Glutamatergic neuron (in vitro differentiated cells): ENCODE measurements around the gene EXPH5. TPM values are rescaled to one million over a fixed set of nuclear protein-coding genes. Genes with fewer than 3 reads are reported as not detected.
"Not testable (repeated sequence)": the region's sequence is repeated elsewhere in the genome, so short reads cannot be mapped to it uniquely, and the experiment has no call there.

Experiments
- DNase-seq: peaks from one replicate; pipeline ENCODE4 v3.0.0; 2022
- H3K27ac Mint-ChIP-seq: one replicate; pipeline ENCODE4 v1.8.0; 2020; ENCODE audit warnings: mild to moderate bottlenecking, mixed read lengths, inconsistent platforms; ENCODE audit not compliant: unreplicated experiment
- H3K27me3 Mint-ChIP-seq: one replicate; pipeline ENCODE4 v1.8.0; 2020; ENCODE audit warnings: mild to moderate bottlenecking, moderate library complexity, mixed read lengths, inconsistent platforms; ENCODE audit not compliant: unreplicated experiment
- H3K36me3 Mint-ChIP-seq: one replicate; pipeline ENCODE4 v1.8.0; 2020; ENCODE audit warnings: mild to moderate bottlenecking, mixed read lengths, inconsistent platforms; ENCODE audit not compliant: unreplicated experiment
- H3K4me1 Mint-ChIP-seq: one replicate; pipeline ENCODE4 v1.8.0; 2020; ENCODE audit warnings: mild to moderate bottlenecking, low read depth, mixed read lengths, inconsistent platforms; ENCODE audit not compliant: unreplicated experiment
- H3K4me3 Mint-ChIP-seq: one replicate; pipeline ENCODE4 v1.8.0; 2020; ENCODE audit warnings: mild to moderate bottlenecking, mixed read lengths, inconsistent platforms; ENCODE audit not compliant: unreplicated experiment
- H3K9me3 Mint-ChIP-seq: one replicate; pipeline ENCODE4 v1.8.0; 2020; ENCODE audit warnings: mild to moderate bottlenecking, moderate library complexity, mixed read lengths, inconsistent platforms; ENCODE audit not compliant: unreplicated experiment
- total RNA-seq: library from RNA; stranded (reverse); fragmentation: NEBNext Ultra II Directional; extraction: Animal tissue kit (Norgen Biotek cat#: 25700); gene quantifications from one replicate; pipeline ENCODE4 v1.2.1, GENCODE V29; 2021; ENCODE audit not compliant: unreplicated experiment
- TF ChIP-seq, protein P1 (sequence below): fragments of 200-600 bp; sonication (generic); IDR thresholded peaks from one replicate; pipeline ENCODE4 v1.5.0; 2021; ENCODE audit not compliant: partially characterized antibody, unreplicated experiment

The EXPH5 gene
- total RNA-seq, 1 donor from 2014 or later = 0.44 TPM

DNA sequence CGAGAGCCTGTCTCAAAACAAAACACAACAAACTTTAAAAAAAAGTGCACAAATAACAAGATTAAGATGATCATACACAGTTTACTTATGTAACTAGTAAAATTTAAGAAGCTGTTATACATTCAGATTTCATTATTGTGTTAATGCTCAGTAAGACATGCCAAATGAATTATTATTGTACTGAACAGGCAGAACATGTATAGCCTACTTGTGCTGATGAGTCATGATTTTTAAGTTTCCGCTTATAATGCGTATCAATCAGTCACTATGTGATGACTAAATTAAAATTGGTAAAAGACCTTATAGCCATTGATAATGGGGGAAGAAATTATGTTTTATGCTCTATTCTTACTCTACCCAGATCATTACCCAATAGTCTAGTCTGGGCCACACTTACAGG, 20.5 kb upstream of the EXPH5 start:
- H3K4me1 Mint-ChIP-seq = no peaks in the 10 kb centered on the region
- DNase-seq = no peak
- no peak overlapping the region for H3K27ac Mint-ChIP-seq
- H3K9me3 Mint-ChIP-seq = no peaks in the 10 kb centered on the region
- no peak overlapping the region for H3K4me3 Mint-ChIP-seq
- no peaks in the 10 kb centered on the region for H3K36me3 Mint-ChIP-seq
- TF ChIP-seq, protein P1, sequence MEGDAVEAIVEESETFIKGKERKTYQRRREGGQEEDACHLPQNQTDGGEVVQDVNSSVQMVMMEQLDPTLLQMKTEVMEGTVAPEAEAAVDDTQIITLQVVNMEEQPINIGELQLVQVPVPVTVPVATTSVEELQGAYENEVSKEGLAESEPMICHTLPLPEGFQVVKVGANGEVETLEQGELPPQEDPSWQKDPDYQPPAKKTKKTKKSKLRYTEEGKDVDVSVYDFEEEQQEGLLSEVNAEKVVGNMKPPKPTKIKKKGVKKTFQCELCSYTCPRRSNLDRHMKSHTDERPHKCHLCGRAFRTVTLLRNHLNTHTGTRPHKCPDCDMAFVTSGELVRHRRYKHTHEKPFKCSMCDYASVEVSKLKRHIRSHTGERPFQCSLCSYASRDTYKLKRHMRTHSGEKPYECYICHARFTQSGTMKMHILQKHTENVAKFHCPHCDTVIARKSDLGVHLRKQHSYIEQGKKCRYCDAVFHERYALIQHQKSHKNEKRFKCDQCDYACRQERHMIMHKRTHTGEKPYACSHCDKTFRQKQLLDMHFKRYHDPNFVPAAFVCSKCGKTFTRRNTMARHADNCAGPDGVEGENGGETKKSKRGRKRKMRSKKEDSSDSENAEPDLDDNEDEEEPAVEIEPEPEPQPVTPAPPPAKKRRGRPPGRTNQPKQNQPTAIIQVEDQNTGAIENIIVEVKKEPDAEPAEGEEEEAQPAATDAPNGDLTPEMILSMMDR = no peak
- no peaks in the 10 kb centered on the region for H3K27me3 Mint-ChIP-seq

DNA sequence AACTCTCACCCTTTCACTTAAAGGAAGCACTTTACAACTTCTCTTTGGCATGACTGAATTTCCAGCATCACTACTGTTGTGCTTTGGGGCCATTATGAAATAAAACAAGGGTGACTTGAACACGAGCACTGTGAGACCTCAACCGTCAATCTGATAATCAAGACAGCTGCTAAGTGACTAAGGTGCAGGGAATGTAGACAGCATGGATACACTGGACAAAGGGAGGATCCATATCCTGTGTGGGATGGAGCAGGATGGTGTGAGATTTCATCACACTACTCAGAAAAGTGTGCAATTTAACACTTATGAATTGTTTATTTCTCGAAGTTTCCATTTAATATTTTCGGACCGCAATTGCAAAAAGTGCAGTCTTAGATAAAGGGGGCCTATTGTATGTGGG, 16.1 kb upstream of the EXPH5 start:
- peaks cover 3% of the 10 kb centered on the region for H3K27me3 Mint-ChIP-seq
- no peak overlapping the region for H3K27ac Mint-ChIP-seq
- H3K4me1 Mint-ChIP-seq = no peaks in the 10 kb centered on the region
- no peak for DNase-seq
- H3K9me3 Mint-ChIP-seq = no peaks in the 10 kb centered on the region
- H3K36me3 Mint-ChIP-seq = peaks cover 1% of the 10 kb centered on the region
- TF ChIP-seq, protein P1 = no peak
- H3K4me3 Mint-ChIP-seq = no peak overlapping the region

GRCh38 chr11:108608548-108608947, 15.0 kb upstream of the EXPH5 start:
- TF ChIP-seq, protein P1 = no peak
- Mint-ChIP-seq H3K27me3 (peaks cover 5% of the 10 kb centered on the region), H3K27ac (no peak overlapping the region), H3K36me3 (peaks cover 4% of the 10 kb centered on the region), H3K9me3 (no peaks in the 10 kb centered on the region), H3K4me1 (no peaks in the 10 kb centered on the region), H3K4me3 (no peak overlapping the region)
- DNase-seq = no peak

DNA sequence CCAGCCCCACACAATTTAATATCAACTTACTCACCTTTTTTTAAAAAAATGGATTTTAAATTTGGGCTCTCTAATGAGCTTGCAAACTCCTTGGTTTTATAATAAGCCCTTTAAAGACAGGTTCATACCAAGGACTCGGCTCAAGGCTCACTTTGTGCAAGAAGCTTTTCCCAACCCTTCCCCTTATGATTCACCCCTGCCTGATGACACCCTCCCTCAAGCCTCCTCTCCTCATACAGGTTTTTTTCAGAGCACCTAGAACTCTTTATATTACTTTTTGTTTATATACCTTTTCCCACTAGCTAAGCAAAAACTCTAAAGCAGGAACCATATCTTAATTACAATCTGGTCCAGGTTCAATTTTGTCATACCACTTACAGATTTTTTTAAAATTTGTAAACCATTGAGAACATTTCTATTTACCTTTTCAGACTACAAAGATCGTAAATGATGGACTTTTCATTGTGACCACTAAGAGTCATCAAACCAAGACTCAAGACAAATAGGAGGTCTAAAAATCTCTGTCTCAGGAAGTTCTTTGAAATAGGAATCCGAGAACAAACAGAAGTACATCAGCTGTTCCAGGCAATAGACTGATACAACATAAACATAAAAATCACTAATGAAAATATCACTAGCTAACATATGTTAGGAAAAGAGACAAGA, 13.1 kb upstream of the EXPH5 start:
- H3K9me3 Mint-ChIP-seq = no peaks in the 10 kb centered on the region
- TF ChIP-seq, protein P1 = no peak
- H3K27me3 Mint-ChIP-seq = peaks cover 8% of the 10 kb centered on the region
- no peak overlapping the region for H3K4me3 Mint-ChIP-seq
- no peak overlapping the region for H3K27ac Mint-ChIP-seq
- DNase-seq = no peak
- peaks cover 4% of the 10 kb centered on the region for H3K36me3 Mint-ChIP-seq
- H3K4me1 Mint-ChIP-seq = no peaks in the 10 kb centered on the region

GRCh38 chr11:108606070-108606469, 12.5 kb upstream of the EXPH5 start:
- TF ChIP-seq, protein P1 = no peak
- no peak overlapping the region for H3K27ac Mint-ChIP-seq
- peaks cover 8% of the 10 kb centered on the region for H3K27me3 Mint-ChIP-seq
- H3K4me3 Mint-ChIP-seq = no peak overlapping the region
- DNase-seq = no peak
- H3K4me1 Mint-ChIP-seq = no peaks in the 10 kb centered on the region
- no peaks in the 10 kb centered on the region for H3K9me3 Mint-ChIP-seq
- peaks cover 4% of the 10 kb centered on the region for H3K36me3 Mint-ChIP-seq

DNA sequence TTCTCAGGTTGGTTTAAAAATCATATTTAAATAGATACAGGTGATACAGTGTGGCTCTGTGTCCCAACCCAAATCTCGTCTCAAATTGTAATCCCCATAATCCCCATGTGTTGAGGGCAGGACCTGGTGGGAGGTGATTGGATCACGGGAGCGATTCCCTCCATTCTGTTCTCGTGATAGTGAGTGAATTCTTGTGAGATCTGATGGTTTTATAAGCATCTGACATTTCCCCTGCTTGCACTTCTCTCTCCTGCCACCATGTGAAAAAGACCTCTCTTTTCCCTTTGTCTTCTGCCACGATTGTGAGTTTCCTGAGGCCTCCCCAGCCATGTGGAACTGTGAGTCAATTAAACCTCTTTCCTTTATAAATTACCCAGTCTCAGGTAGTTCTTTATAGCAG, 9.2 kb upstream of the EXPH5 start:
- not testable (repeated sequence) for H3K4me1 Mint-ChIP-seq, H3K9me3 Mint-ChIP-seq, H3K27ac Mint-ChIP-seq, H3K4me3 Mint-ChIP-seq, H3K27me3 Mint-ChIP-seq, DNase-seq, H3K36me3 Mint-ChIP-seq
